AG04450 (cell line): ENCODE data around the gene FOXF1. TPM values are rescaled to one million over a fixed set of nuclear protein-coding genes. Genes with fewer than 3 reads are reported as not detected.

ENCODE experiments used
- CTCF ChIA-PET: fragments of 300-600, 350-600 bp; formaldehyde crosslinking; extraction: SDS; loops from one replicate; lab custom pipeline; 2022; ENCODE audit warnings: antibody characterized with exemption, inconsistent platforms; lab: Charles Lee
- POLR2A ChIA-PET: fragments of 350-600 bp; formaldehyde crosslinking; extraction: SDS; loops from one replicate; lab custom pipeline; 2021; ENCODE audit warnings: antibody characterized with exemption, inconsistent platforms; lab: Yijun Ruan, JAX
- DNase-seq: peaks from one replicate; pipeline ENCODE4 v3.0.0-alpha.2; 2011; ENCODE audit warnings: low read depth, low spot score
- H3K27ac ChIP-seq: one replicate; pipeline ENCODE4 v1.5.1; 2012; ENCODE audit warnings: low read depth, low read length, control low read depth
- H3K27me3 ChIP-seq: one replicate; pipeline ENCODE4 v1.6.0; 2012; ENCODE audit warnings: low read length; ENCODE audit not compliant: control insufficient read depth, insufficient read depth
- H3K4me3 ChIP-seq: 2 replicates; pipeline ENCODE4 v1.5.1; 2011; ENCODE audit warnings: mild to moderate bottlenecking, low read depth, low read length, control low read depth
- H3K9me3 ChIP-seq: 2 replicates; pipeline ENCODE4 v1.5.1; 2012; ENCODE audit warnings: low read length; ENCODE audit not compliant: control insufficient read depth, insufficient read depth
- polyA plus RNA-seq: library from polyadenylated mRNA; depleted of rRNA; stranded (reverse); fragments of >200 nt; gene quantifications from 2 replicates; pipeline ENCODE4 v1.2.3, GENCODE V29; 2011
- TF ChIP-seq, protein P1 (sequence below): IDR thresholded peaks from 2 replicates; pipeline ENCODE4 v1.5.1; 2011; ENCODE audit warnings: low read depth, low read length, control low read depth, inconsistent platforms

Gene FOXF1
- polyA plus RNA-seq, 1 experiment = 61.0 TPM

- DNase-seq = no peak
- peak overlapping the region; percentile 96 for H3K27ac ChIP-seq
- H3K27me3 ChIP-seq = no peaks in the 10 kb centered on the region
- ChIA-PET POLR2A (interaction anchor here (2.6 kb wide), 1 partner anchor 291 kb away, joined by 10 read pairs; no protein-coding TSS in a partner anchor), CTCF (no interaction called here)
- H3K4me3 ChIP-seq = peak overlapping the region; percentile 98
- TF ChIP-seq, protein P1, sequence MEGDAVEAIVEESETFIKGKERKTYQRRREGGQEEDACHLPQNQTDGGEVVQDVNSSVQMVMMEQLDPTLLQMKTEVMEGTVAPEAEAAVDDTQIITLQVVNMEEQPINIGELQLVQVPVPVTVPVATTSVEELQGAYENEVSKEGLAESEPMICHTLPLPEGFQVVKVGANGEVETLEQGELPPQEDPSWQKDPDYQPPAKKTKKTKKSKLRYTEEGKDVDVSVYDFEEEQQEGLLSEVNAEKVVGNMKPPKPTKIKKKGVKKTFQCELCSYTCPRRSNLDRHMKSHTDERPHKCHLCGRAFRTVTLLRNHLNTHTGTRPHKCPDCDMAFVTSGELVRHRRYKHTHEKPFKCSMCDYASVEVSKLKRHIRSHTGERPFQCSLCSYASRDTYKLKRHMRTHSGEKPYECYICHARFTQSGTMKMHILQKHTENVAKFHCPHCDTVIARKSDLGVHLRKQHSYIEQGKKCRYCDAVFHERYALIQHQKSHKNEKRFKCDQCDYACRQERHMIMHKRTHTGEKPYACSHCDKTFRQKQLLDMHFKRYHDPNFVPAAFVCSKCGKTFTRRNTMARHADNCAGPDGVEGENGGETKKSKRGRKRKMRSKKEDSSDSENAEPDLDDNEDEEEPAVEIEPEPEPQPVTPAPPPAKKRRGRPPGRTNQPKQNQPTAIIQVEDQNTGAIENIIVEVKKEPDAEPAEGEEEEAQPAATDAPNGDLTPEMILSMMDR = no peak
- peaks cover 19% of the 10 kb centered on the region; the same call in 1 of the 2 replicates for H3K9me3 ChIP-seq
These were observed 3.3 kb downstream of the FOXF1 start for GRCh38 chr16:86513471-86514277.

DNA sequence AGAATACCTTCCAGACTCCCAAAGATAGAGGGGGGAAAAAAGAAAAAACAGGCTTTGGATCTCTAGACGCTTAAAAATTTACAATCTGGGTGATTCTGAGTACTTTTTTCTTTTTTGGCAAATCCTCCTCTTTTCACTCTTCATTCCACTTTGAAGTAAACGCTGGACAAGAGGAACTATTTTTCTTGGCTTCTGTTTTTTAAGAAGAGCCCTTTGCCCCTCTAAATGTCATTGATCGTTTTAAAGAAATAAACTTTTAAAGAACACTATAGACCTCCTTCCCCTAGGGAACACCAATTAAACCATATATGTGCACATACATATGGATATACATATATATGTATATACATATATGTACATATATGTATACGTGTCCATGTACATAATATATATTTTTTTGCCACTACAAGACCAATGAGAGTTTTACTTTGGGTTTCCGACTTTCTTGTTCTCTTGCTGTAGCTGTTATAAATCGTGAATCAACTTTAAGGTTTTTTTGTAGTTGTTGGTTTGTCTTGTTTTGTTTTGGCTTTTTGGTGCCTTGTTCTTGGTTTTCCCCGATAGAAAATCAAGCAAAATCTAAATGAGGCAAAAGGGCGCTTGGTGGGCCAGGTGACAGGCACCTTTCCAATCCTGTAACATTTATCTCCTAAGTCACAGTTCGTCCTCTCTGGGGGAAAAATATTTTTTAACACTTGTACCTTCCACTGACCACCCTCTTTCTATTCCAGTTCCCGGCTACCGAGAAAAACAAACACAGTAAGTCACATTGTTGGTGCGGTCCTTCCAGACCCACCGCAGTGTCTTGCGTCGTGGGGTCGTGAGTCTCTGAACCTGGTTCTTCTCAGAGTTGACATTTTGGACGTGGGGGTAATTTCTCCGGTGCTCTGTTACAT lies 4.4 kb downstream of the FOXF1 start:
- CTCF ChIA-PET = no interaction called here

GRCh38 chr16:86515413-86515776 lies 5.1 kb downstream of the FOXF1 start:
- no peak for DNase-seq
- CTCF ChIA-PET = no interaction called here
- H3K9me3 ChIP-seq = peaks cover 19% of the 10 kb centered on the region; the same call in 1 of the 2 replicates
- H3K27ac ChIP-seq = peak overlapping the region; percentile 91
- TF ChIP-seq, protein P1 = no peak
- H3K4me3 ChIP-seq = peak overlapping the region; percentile 98
- H3K27me3 ChIP-seq = no peaks in the 10 kb centered on the region
- POLR2A ChIA-PET = interaction anchor here (3.3 kb wide), 1 partner anchor 119 kb away, joined by 14 read pairs; no protein-coding TSS in a partner anchor

More for the DNA sequence above, 4.4 kb downstream of the FOXF1 start:
- TF ChIP-seq, protein P1 = no peak
- peak overlapping the region; percentile 91 for H3K27ac ChIP-seq
- DNase-seq = no peak
- no peaks in the 10 kb centered on the region for H3K27me3 ChIP-seq
- peak overlapping the region; percentile 98 for H3K4me3 ChIP-seq
- POLR2A ChIA-PET = interaction anchor here (3.3 kb wide), 1 partner anchor 118 kb away, joined by 14 read pairs; no protein-coding TSS in a partner anchor
- H3K9me3 ChIP-seq = peaks cover 19% of the 10 kb centered on the region; the same call in 1 of the 2 replicates

GRCh38 chr16:86515777-86516622 lies 5.7 kb downstream of the FOXF1 start:
- CTCF ChIA-PET = interaction anchor here (3.0 to 3.3 kb wide), 2 partner anchors 443 to 695 kb away, joined by 15 to 36 read pairs; no protein-coding TSS in a partner anchor
- peaks cover 19% of the 10 kb centered on the region; the same call in 1 of the 2 replicates for H3K9me3 ChIP-seq
- H3K27ac ChIP-seq = peak overlapping the region; percentile 91
- no peaks in the 10 kb centered on the region for H3K27me3 ChIP-seq
- no peak for DNase-seq
- POLR2A ChIA-PET = interaction anchor here (0.6 to 3.3 kb wide), 3 partner anchors 120 to 451 kb away, joined by 3 to 14 read pairs (median 10); no protein-coding TSS in a partner anchor
- TF ChIP-seq, protein P1 = no peak
- H3K4me3 ChIP-seq = peak overlapping the region; percentile 98
